ENCODE measurements around the gene AAK1.

DNA sequence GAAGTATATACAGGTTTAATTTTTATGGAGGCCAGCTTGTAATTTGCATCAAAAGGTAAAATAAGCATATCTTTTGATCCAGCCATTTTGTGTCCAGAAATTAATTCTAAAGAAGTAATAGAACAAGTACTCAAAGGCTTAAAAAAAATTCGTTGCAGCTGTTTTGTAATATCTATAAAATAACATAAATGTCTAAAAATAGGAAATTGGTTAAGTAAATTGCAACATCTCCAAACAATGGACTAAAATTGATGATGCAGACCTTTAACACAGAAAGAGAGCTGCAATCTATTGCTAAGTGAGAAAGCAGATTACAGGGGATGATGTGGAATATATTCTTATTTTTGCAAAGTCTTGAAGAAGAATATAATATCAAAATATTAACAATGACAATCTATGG is 19.4 kb downstream of the AAK1 start:
- TF ChIP-seq NFIC (IDR thresholded peaks at IDR 0.05; ENCODE audit: borderline replicate concordance) (no peak), MAX (IDR thresholded peaks at IDR 0.05; ENCODE audit: low read depth) (no peak), ZBTB33 (IDR thresholded peaks at IDR 0.05; ENCODE audit: borderline replicate concordance, low read depth) (no peak), SMC3 (IDR thresholded peaks at IDR 0.05; ENCODE audit: low read depth, low read length) (no peak), TEAD4 (IDR thresholded peaks at IDR 0.05; ENCODE audit: borderline replicate concordance, insufficient read depth) (no peak), REST (IDR thresholded peaks at IDR 0.05; ENCODE audit: low read depth, low read length) (no peak), JUND (IDR thresholded peaks at IDR 0.05) (no peak), TCF12 (IDR thresholded peaks at IDR 0.05) (no peak), EP300 (IDR thresholded peaks at IDR 0.05; ENCODE audit: borderline replicate concordance in 1 of 2, low read depth in 1 of 2, low read length in 1 of 2) (no peak), SIN3A (IDR thresholded peaks at IDR 0.05; ENCODE audit: borderline replicate concordance, low read depth, low read length) (no peak), NRF1 (IDR thresholded peaks at IDR 0.05; ENCODE audit: low read depth, low read length) (no peak)
- TF ChIP-seq, protein P1, sequence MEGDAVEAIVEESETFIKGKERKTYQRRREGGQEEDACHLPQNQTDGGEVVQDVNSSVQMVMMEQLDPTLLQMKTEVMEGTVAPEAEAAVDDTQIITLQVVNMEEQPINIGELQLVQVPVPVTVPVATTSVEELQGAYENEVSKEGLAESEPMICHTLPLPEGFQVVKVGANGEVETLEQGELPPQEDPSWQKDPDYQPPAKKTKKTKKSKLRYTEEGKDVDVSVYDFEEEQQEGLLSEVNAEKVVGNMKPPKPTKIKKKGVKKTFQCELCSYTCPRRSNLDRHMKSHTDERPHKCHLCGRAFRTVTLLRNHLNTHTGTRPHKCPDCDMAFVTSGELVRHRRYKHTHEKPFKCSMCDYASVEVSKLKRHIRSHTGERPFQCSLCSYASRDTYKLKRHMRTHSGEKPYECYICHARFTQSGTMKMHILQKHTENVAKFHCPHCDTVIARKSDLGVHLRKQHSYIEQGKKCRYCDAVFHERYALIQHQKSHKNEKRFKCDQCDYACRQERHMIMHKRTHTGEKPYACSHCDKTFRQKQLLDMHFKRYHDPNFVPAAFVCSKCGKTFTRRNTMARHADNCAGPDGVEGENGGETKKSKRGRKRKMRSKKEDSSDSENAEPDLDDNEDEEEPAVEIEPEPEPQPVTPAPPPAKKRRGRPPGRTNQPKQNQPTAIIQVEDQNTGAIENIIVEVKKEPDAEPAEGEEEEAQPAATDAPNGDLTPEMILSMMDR (IDR thresholded peaks at IDR 0.05), result no peak
